Activated CD8-positive, alpha-beta T cell treated with anti-CD3 and anti-CD28 coated beads, Interleukin-2, amount 10 ng/mL, durations not matched to agents 7 days and 5 days (primary cell): ENCODE data around the gene DNAAF2. TPM values are rescaled to one million over a fixed set of nuclear protein-coding genes. Genes with fewer than 3 reads are reported as not detected.
"Not testable (repeated sequence)": the region's sequence is repeated elsewhere in the genome, so short reads cannot be mapped to it uniquely, and the experiment has no call there.

ENCODE experiments used
- ATAC-seq: fragments of 150-1000 bp; cut with Tn5 transposase; one replicate; pipeline ENCODE4 v1.10.0; 2021; ENCODE audit warnings: moderate library complexity
- CTCF ChIA-PET: fragments of 350-600 bp; sonication (Branson Sonifier 250); formaldehyde crosslinking; loops from one replicate; lab custom pipeline; 2021; ENCODE audit warnings: antibody characterized with exemption; lab: Charles Lee
- POLR2A ChIA-PET: fragments of 350-600 bp; sonication (Branson Sonifier 250); formaldehyde crosslinking; loops from one replicate; lab custom pipeline; 2021; ENCODE audit warnings: antibody characterized with exemption; lab: Charles Lee
- DNase-seq: peaks from one replicate; pipeline ENCODE4 v3.0.0-alpha.2; 2020
- H3K27ac Mint-ChIP-seq: one replicate; pipeline ENCODE4 v1.8.0; 2021; ENCODE audit warnings: mild to moderate bottlenecking, mixed read lengths
- H3K27me3 Mint-ChIP-seq: one replicate; pipeline ENCODE4 v1.8.0; 2021; ENCODE audit warnings: low read depth, mixed read lengths
- H3K36me3 Mint-ChIP-seq: one replicate; pipeline ENCODE4 v1.8.0; 2021; ENCODE audit warnings: low read depth, mixed read lengths
- H3K4me1 Mint-ChIP-seq: one replicate; pipeline ENCODE4 v1.8.0; 2021; ENCODE audit warnings: low read depth, mixed read lengths
- H3K4me3 Mint-ChIP-seq: one replicate; pipeline ENCODE4 v1.8.0; 2021; ENCODE audit warnings: mild to moderate bottlenecking, mixed read lengths
- H3K9me3 Mint-ChIP-seq: one replicate; pipeline ENCODE4 v1.8.0; 2022; ENCODE audit warnings: mixed read lengths; ENCODE audit not compliant: insufficient read depth
- total RNA-seq, 2 experiments: library from RNA; stranded (reverse); gene quantifications; one replicate each; pipeline ENCODE4 v1.2.3, GENCODE V29; 2021

DNAAF2 gene, protein sequence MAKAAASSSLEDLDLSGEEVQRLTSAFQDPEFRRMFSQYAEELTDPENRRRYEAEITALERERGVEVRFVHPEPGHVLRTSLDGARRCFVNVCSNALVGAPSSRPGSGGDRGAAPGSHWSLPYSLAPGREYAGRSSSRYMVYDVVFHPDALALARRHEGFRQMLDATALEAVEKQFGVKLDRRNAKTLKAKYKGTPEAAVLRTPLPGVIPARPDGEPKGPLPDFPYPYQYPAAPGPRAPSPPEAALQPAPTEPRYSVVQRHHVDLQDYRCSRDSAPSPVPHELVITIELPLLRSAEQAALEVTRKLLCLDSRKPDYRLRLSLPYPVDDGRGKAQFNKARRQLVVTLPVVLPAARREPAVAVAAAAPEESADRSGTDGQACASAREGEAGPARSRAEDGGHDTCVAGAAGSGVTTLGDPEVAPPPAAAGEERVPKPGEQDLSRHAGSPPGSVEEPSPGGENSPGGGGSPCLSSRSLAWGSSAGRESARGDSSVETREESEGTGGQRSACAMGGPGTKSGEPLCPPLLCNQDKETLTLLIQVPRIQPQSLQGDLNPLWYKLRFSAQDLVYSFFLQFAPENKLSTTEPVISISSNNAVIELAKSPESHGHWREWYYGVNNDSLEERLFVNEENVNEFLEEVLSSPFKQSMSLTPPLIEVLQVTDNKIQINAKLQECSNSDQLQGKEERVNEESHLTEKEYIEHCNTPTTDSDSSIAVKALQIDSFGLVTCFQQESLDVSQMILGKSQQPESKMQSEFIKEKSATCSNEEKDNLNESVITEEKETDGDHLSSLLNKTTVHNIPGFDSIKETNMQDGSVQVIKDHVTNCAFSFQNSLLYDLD
- total RNA-seq, result 10 to 100 TPM in 1 of 2 experiments, 1 to 10 TPM in 1; 9.3 to 10.2 TPM

DNA sequence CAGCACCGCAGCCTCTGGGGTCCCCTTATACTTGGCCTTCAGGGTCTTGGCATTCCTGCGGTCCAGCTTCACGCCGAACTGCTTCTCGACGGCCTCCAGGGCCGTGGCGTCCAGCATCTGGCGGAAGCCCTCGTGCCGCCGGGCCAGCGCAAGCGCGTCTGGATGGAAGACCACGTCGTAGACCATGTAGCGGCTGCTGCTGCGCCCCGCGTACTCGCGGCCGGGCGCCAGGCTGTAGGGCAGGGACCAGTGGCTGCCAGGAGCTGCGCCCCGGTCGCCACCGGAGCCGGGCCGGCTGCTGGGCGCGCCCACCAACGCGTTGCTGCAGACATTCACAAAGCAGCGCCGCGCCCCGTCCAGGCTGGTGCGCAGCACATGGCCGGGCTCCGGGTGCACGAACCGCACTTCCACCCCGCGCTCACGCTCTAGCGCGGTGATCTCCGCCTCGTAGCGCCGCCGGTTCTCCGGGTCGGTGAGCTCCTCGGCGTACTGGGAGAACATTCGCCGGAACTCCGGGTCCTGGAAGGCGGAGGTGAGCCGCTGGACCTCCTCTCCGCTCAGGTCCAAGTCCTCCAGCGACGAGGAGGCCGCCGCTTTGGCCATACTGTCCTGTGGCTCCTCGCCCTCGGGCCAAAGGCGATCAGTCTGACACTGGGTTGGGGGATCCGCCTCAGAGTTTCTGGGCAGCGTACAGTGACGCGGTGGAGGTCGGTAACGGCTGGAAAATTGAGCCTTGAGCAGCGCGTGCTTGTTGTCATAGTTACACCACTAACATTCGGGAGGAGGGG lies at the start of gene DNAAF2:
TSS of gene DNAAF2 (minus strand) at position 698 of the 788 bp plus-strand sequence. CDS start at position 603, 95 bp downstream.
- POLR2A ChIA-PET, result interaction anchor here (0.6 to 2.9 kb wide), 19 partner anchors 13 to 677 kb away, joined by 3 to 66 read pairs (median 3); partner anchors contain the start of genes DMAC2L, KLHDC1, KLHDC2 and L2HGDH
- DNase-seq, result peak; percentile 73
- H3K27ac Mint-ChIP-seq, result peak within 1 kb of the TSS; percentile 97
- peaks cover 38% of the 10 kb centered on the region for H3K36me3 Mint-ChIP-seq
- ATAC-seq, result peak; percentile 48
- CTCF ChIA-PET, result interaction anchor here (0.8 to 5.0 kb wide), 27 partner anchors 8 to 257 kb away, joined by 3 to 118 read pairs (median 5); partner anchors contain the start of genes KLHDC1, KLHDC2, MGAT2 and NEMF
- no peaks in the 10 kb centered on the region for H3K9me3 Mint-ChIP-seq
- H3K4me1 Mint-ChIP-seq, result peaks cover 47% of the 10 kb centered on the region
- no peaks in the 10 kb centered on the region for H3K27me3 Mint-ChIP-seq
- peak within 1 kb of the TSS; percentile 86 for H3K4me3 Mint-ChIP-seq

DNA sequence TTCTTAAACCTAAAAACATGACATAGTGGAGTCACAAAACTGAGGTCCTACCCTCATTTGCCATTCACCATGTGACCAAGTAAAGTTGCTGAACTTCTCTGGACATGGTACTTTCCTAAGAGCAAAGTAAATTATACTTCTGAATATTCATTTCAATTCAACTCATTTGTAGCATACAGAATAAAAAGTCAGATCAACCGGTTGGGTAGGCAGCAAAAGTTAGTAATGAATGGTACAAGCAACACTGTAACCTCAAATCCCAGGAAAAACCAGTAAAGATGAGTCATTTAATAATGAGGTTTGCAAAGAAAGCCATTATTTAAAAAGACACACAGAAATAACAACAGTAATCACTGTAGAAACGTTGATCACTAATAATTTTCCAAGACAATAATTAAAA lies 44.2 kb upstream of the DNAAF2 start:
- ChIA-PET CTCF (no interaction called here), POLR2A (no interaction called here)
- no peak overlapping the region for H3K4me3 Mint-ChIP-seq
- DNase-seq (no peak), ATAC-seq (no peak)
- no peaks in the 10 kb centered on the region for H3K27me3 Mint-ChIP-seq
- H3K36me3 Mint-ChIP-seq, result peaks cover 49% of the 10 kb centered on the region
- no peaks in the 10 kb centered on the region for H3K9me3 Mint-ChIP-seq
- peaks cover 14% of the 10 kb centered on the region for H3K4me1 Mint-ChIP-seq
- no peak overlapping the region for H3K27ac Mint-ChIP-seq

DNA sequence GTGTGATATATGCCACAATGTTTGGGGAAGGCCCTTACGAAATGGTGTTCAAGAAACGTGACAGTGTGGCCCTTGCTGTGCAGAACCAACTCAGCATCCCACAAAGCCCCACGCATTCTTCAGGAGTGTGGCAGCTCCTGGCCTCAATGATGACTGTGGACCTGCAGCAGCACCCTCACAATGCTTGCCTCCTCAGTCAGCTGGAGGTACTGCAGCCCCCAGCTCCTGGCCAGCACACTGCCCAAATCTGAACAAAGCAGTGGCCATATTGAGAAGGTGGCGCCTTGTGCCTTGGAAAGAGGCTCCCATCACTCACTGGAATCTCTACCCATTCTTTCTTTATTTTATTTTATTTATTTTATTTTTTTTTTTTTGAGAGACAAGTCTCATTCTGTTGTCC lies 42.6 kb upstream of the DNAAF2 start:
- ChIA-PET POLR2A (no interaction called here), CTCF (interaction anchor here (0.9 to 1.5 kb wide), 2 partner anchors 9 to 11 kb away, joined by 3 to 4 read pairs; no protein-coding TSS in a partner anchor)
- Mint-ChIP-seq H3K36me3 (peaks cover 61% of the 10 kb centered on the region), H3K9me3 (no peaks in the 10 kb centered on the region), H3K4me3 (no peak overlapping the region), H3K27ac (no peak overlapping the region), H3K27me3 (no peaks in the 10 kb centered on the region), H3K4me1 (peaks cover 10% of the 10 kb centered on the region)
- no peak for DNase-seq
- no peak for ATAC-seq

DNA sequence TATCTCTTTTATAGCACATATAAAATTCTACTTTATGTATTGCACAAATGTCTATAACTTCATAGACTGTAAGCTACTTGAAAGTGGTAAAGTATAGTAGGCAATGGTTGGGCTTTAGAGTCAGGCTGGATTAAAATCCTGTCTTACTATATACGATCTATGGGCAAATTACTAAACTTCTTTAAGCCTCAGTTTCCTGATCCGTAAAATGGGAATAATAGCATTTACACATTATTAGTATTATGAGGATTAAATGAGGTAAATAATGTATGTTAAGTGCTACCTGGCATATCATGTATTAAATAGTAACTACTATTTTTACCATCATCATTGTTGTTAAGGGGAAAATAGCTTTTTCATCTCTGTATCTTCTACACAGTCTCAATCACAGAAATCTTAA lies 38.5 kb upstream of the DNAAF2 start:
- no peak overlapping the region for H3K27ac Mint-ChIP-seq
- ATAC-seq, result no peak
- no peak for DNase-seq
- ChIA-PET POLR2A (no interaction called here), CTCF (interaction anchor here (1.0 kb wide), 1 partner anchor 12 kb away, joined by 3 read pairs; no protein-coding TSS in a partner anchor)
- H3K4me1 Mint-ChIP-seq, result no peaks in the 10 kb centered on the region
- no peak overlapping the region for H3K4me3 Mint-ChIP-seq
- no peaks in the 10 kb centered on the region for H3K27me3 Mint-ChIP-seq
- peaks cover 49% of the 10 kb centered on the region for H3K36me3 Mint-ChIP-seq
- H3K9me3 Mint-ChIP-seq, result no peaks in the 10 kb centered on the region

DNA sequence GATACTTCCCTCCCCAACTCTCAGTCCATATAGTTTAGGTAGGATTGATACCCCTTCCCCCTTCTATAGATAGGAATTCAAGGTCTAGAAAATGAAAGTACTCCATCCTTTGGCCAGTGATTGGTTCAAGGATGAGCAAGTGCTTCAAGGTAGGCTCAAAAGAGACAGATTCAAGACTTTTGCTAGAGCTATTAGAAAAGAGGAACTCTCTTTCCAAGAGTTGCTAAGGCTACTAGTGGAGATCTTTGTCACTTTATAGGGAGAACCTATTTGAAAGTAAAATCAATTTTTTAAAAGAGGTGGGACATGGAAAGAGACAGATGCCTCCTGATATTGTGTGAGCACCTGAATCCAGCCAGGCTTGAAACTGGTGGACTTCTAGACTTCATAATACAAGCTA lies 35.4 kb upstream of the DNAAF2 start:
- CTCF ChIA-PET, result no interaction called here
- peaks cover 45% of the 10 kb centered on the region for H3K36me3 Mint-ChIP-seq

DNA sequence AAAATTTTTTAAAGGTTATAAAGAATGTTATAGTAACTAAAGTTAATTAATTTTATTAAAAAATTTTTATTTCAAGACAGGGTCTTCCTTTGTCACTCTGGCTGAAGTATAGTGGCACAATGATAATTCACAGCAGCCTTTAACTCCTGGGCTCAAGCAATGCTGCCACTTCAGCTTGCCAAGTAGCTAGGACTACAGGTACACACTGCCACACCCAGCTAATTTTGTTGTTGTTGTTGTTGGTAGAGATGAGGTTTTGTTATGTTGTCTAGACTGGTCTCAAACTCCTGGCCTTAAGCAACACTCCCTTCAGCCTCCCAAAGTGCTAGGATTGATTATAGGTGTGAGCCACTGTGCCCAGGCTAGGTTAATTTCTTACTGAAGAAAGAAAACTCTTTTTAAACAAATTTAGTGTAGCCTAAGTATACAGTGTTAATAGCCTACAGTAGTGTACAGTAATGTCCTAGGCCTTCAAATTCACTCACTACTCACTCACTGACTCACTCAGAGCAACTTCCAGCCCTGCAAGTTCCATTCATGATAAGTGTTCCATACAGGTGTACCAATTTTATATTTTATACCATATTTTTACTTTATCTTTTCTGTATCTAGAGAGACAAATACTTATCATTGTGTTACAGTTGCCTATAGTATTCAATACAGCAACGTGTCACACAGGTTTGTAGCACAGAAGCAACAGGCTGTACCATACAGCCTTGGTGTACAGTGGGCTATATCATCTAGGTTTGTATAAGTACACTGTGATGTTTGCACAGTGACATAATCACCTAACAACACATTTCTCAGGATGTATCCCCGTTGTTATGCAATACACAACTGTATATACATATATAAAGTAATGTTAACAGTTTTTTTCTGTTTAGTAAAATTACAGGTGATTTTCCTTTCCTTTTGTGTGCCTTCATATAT lies 24.7 kb upstream of the DNAAF2 start:
- ATAC-seq, result no peak
- no peaks in the 10 kb centered on the region for H3K27me3 Mint-ChIP-seq
- H3K9me3 Mint-ChIP-seq, result no peaks in the 10 kb centered on the region
- no peak for DNase-seq
- no peaks in the 10 kb centered on the region for H3K4me1 Mint-ChIP-seq
- H3K27ac Mint-ChIP-seq, result no peak overlapping the region
- CTCF ChIA-PET, result no interaction called here
- peaks cover 21% of the 10 kb centered on the region for H3K36me3 Mint-ChIP-seq
- POLR2A ChIA-PET, result no interaction called here
- H3K4me3 Mint-ChIP-seq, result no peak overlapping the region

More for the DNA sequence above, 35.4 kb upstream of the DNAAF2 start:
- Mint-ChIP-seq H3K4me1 (no peaks in the 10 kb centered on the region), H3K9me3 (no peaks in the 10 kb centered on the region), H3K27me3 (no peaks in the 10 kb centered on the region), H3K4me3 (no peak overlapping the region), H3K27ac (no peak overlapping the region)
- DNase-seq (no peak), ATAC-seq (no peak)
- POLR2A ChIA-PET, result no interaction called here

DNA sequence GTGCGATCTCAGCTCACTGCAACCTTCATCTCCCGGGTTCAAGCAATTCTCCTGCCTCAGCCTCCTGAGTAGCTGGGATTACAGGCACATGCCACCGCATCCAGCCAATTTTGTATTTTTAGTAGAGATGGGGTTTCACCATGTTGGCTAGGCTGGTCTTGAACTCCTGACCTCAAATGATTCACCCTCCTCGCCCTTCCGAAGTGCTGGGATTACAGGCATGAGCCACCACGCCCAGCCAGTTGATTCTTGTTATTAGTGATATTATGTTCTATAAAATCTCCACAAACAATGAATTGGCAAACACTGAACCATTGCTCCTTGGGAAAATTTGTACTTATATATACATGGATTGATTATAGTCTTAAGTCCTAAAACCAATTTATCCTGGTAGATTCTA lies 22.5 kb upstream of the DNAAF2 start:
- H3K27me3 Mint-ChIP-seq, ATAC-seq, H3K27ac Mint-ChIP-seq, H3K9me3 Mint-ChIP-seq, DNase-seq, H3K4me1 Mint-ChIP-seq, H3K4me3 Mint-ChIP-seq: not testable (repeated sequence)
- POLR2A ChIA-PET, result interaction anchor here (0.6 kb wide), 2 partner anchors 10 to 23 kb away, joined by 3 to 5 read pairs; no protein-coding TSS in a partner anchor
- CTCF ChIA-PET, result interaction anchor here (1.3 kb wide), 1 partner anchor 11 kb away, joined by 3 read pairs; no protein-coding TSS in a partner anchor
- H3K36me3 Mint-ChIP-seq, result peaks cover 15% of the 10 kb centered on the region

DNA sequence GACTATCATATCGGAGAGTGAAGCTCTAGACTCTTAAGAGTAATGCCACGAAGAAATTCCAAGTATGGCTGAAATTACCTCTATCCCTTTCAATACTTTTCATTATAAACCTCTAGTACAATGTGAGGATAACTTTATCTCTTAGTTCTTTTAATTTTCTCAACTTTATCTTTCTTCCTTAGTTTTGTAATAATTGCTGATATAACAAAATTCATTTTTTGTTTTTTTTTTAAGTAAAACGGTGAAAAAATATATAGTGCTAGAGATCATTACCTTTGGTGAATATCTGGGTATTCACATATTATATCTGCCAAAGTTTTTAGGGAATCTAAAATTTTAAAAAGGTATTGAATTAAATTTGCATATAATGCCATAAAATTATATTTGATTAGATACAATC lies 19.5 kb upstream of the DNAAF2 start:
- no peaks in the 10 kb centered on the region for H3K9me3 Mint-ChIP-seq
- peaks cover 22% of the 10 kb centered on the region for H3K36me3 Mint-ChIP-seq
- ChIA-PET POLR2A (interaction anchor here (0.6 kb wide), 1 partner anchor 30 kb away, joined by 3 read pairs; no protein-coding TSS in a partner anchor), CTCF (no interaction called here)
- H3K27ac Mint-ChIP-seq, result no peak overlapping the region
- H3K4me3 Mint-ChIP-seq, result no peak overlapping the region
- no peaks in the 10 kb centered on the region for H3K27me3 Mint-ChIP-seq
- H3K4me1 Mint-ChIP-seq, result no peaks in the 10 kb centered on the region
- ATAC-seq (no peak), DNase-seq (no peak)

DNA sequence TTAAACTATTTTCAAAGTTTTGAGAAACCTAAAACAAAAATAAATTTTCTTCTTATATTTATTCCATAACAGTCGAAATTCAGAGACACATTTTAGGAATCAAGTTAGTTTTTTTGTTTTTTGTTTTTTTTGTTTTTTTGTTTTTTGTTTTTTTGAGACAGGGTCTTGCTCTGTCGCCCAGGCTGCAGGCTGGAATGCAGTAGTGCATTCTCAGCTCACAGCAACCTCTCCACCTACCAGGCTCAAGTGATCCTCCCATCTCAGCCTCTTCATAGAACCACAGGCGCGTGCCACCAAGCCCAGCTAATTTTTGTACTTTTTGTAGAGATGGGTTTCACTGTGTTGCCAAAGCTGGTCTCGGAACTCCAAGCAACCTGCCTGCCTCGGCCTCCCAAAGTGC lies 18.5 kb upstream of the DNAAF2 start:
- peaks cover 23% of the 10 kb centered on the region for H3K36me3 Mint-ChIP-seq

DNA sequence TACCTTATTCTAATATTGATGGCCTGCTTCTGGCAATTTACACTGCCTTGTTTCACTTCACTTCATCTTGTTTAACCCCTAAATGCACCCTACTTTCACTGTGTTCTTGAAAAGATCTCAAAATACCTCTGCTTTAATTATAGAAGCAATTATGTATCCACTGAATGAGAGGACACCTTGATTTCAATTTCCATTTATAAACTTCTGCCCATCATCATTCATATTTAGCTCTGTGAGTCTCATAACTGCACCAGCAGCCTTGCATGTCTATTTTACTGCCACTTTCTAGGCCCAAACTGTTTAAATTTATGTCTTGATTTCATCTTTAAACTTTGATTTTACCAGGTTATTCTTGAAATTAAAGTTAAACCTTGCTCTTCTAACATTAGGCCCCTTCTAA lies 7.1 kb upstream of the DNAAF2 start:
- DNase-seq, result no peak
- no peak for ATAC-seq
- H3K27ac Mint-ChIP-seq, result peak overlapping the region; percentile 34
- no peaks in the 10 kb centered on the region for H3K9me3 Mint-ChIP-seq
- H3K4me3 Mint-ChIP-seq, result no peak overlapping the region
- H3K4me1 Mint-ChIP-seq, result peaks cover 33% of the 10 kb centered on the region
- CTCF ChIA-PET, result interaction anchor here (1.3 kb wide), 1 partner anchor 8 kb away, joined by 4 read pairs; no protein-coding TSS in a partner anchor
- H3K27me3 Mint-ChIP-seq, result no peaks in the 10 kb centered on the region
- peaks cover 46% of the 10 kb centered on the region for H3K36me3 Mint-ChIP-seq
- POLR2A ChIA-PET, result no interaction called here

More for the DNA sequence above, 18.5 kb upstream of the DNAAF2 start:
- DNase-seq (no peak), ATAC-seq (no peak)
- H3K27me3 Mint-ChIP-seq, result no peaks in the 10 kb centered on the region
- H3K9me3 Mint-ChIP-seq, result no peaks in the 10 kb centered on the region
- no peaks in the 10 kb centered on the region for H3K4me1 Mint-ChIP-seq
- no peak overlapping the region for H3K4me3 Mint-ChIP-seq
- POLR2A ChIA-PET, result no interaction called here
- H3K27ac Mint-ChIP-seq, result no peak overlapping the region
- CTCF ChIA-PET, result no interaction called here
